BLaER1 (cell line): Measurements from ENCODE around the gene SUSD1.
A peak's percentile ranks its signal among the peaks of the same experiment; 100 is the strongest.

Experiments
- H3K27ac ChIP-seq: shearing (Covaris generic); formaldehyde crosslinking; 2 replicates; pipeline ENCODE4 v1.8.1; 2022
- H3K27me3 ChIP-seq: shearing (Covaris generic); formaldehyde crosslinking; 2 replicates; pipeline ENCODE4 v1.8.1; 2022
- H3K36me3 ChIP-seq: shearing (Covaris generic); formaldehyde crosslinking; 2 replicates; pipeline ENCODE4 v1.8.1; 2022
- H3K4me1 ChIP-seq: shearing (Covaris generic); formaldehyde crosslinking; 2 replicates; pipeline ENCODE4 v1.8.1; 2022
- H3K4me2 ChIP-seq: shearing (Covaris generic); formaldehyde crosslinking; 2 replicates; pipeline ENCODE4 v1.8.1; 2022
- H3K4me3 ChIP-seq: shearing (Covaris generic); formaldehyde crosslinking; 2 replicates; pipeline ENCODE4 v1.8.1; 2022
- H3K9ac ChIP-seq: shearing (Covaris generic); formaldehyde crosslinking; 2 replicates; pipeline ENCODE4 v1.8.1; 2022
- H3K9me3 ChIP-seq: shearing (Covaris generic); formaldehyde crosslinking; 2 replicates; pipeline ENCODE4 v1.8.1; 2022
- H4K20me1 ChIP-seq: shearing (Covaris generic); formaldehyde crosslinking; 2 replicates; pipeline ENCODE4 v1.8.1; 2022
- Cebpa-rat ChIP-seq: shearing (Covaris generic); IDR thresholded peaks from 2 replicates; pipeline ENCODE4 v1.8.1; 2022

Gene SUSD1

GRCh38 chr9:112061152-112061740 is 113.9 kb downstream of the SUSD1 start:
- no peaks in the 10 kb centered on the region for H3K27me3 ChIP-seq
- H3K27ac ChIP-seq: no peak overlapping the region
- H4K20me1 ChIP-seq: no peaks in the 10 kb centered on the region
- H3K4me2 ChIP-seq: peak overlapping the region; percentile 1; the same call in 1 of the 2 replicates
- no peak for TF ChIP-seq Cebpa-rat
- H3K4me1 ChIP-seq: peaks cover 10% of the 10 kb centered on the region
- no peaks in the 10 kb centered on the region for H3K9me3 ChIP-seq
- peaks cover 67% of the 10 kb centered on the region for H3K36me3 ChIP-seq
- H3K4me3 ChIP-seq: no peak overlapping the region
- H3K9ac ChIP-seq: no peak overlapping the region

- Histone ChIP-seq H3K27ac (no peak overlapping the region), H3K4me1 (peaks cover 10% of the 10 kb centered on the region), H3K4me3 (no peak overlapping the region), H3K9ac (no peak overlapping the region), H3K4me2 (no peak overlapping the region), H3K27me3 (no peaks in the 10 kb centered on the region), H3K9me3 (no peaks in the 10 kb centered on the region), H4K20me1 (no peaks in the 10 kb centered on the region), H3K36me3 (peaks cover 72% of the 10 kb centered on the region)
- no peak for TF ChIP-seq Cebpa-rat
These were observed 115.2 kb downstream of the SUSD1 start for GRCh38 chr9:112059966-112060320.

GRCh38 chr9:112059145-112059965 is 115.7 kb downstream of the SUSD1 start:
- H3K4me1 ChIP-seq: peaks cover 10% of the 10 kb centered on the region
- no peak overlapping the region for H3K27ac ChIP-seq
- TF ChIP-seq Cebpa-rat: no peak
- H3K9me3 ChIP-seq: 0 out of 2 replicates have a peak, but pooled peaks cover under 1% of the 10 kb centered on the region
- H3K36me3 ChIP-seq: peaks cover 72% of the 10 kb centered on the region
- H3K9ac ChIP-seq: no peak overlapping the region
- no peaks in the 10 kb centered on the region for H4K20me1 ChIP-seq
- H3K4me3 ChIP-seq: no peak overlapping the region
- no peak overlapping the region for H3K4me2 ChIP-seq
- H3K27me3 ChIP-seq: no peaks in the 10 kb centered on the region

- Histone ChIP-seq H3K9me3 (peaks cover 5% of the 10 kb centered on the region), H4K20me1 (no peaks in the 10 kb centered on the region), H3K9ac (no peak overlapping the region), H3K27ac (no peak overlapping the region), H3K4me2 (no peak overlapping the region), H3K4me1 (peaks cover 10% of the 10 kb centered on the region), H3K27me3 (no peaks in the 10 kb centered on the region), H3K4me3 (no peak overlapping the region), H3K36me3 (peaks cover 59% of the 10 kb centered on the region)
- no peak for TF ChIP-seq Cebpa-rat
These were observed 118.1 kb downstream of the SUSD1 start for GRCh38 chr9:112056996-112057395.

GRCh38 chr9:112054916-112055315 is 120.2 kb downstream of the SUSD1 start:
- H3K4me3 ChIP-seq: no peak overlapping the region
- no peaks in the 10 kb centered on the region for H3K4me1 ChIP-seq
- no peaks in the 10 kb centered on the region for H3K27me3 ChIP-seq
- no peak overlapping the region for H3K4me2 ChIP-seq
- no peak overlapping the region for H3K27ac ChIP-seq
- no peak for TF ChIP-seq Cebpa-rat
- peaks cover 60% of the 10 kb centered on the region for H3K36me3 ChIP-seq
- H4K20me1 ChIP-seq: no peaks in the 10 kb centered on the region
- H3K9ac ChIP-seq: no peak overlapping the region
- H3K9me3 ChIP-seq: peaks cover 5% of the 10 kb centered on the region

- Histone ChIP-seq H3K4me3 (no peak overlapping the region), H3K9ac (no peak overlapping the region)
These were observed 123.3 kb downstream of the SUSD1 start for GRCh38 chr9:112051812-112052211.

GRCh38 chr9:112050544-112051475 is 124.3 kb downstream of the SUSD1 start:
- peaks cover 11% of the 10 kb centered on the region for H3K9me3 ChIP-seq
- H3K4me3 ChIP-seq: no peak overlapping the region
- H3K27ac ChIP-seq: no peak overlapping the region
- TF ChIP-seq Cebpa-rat: no peak
- H3K4me1 ChIP-seq: no peaks in the 10 kb centered on the region
- H4K20me1 ChIP-seq: no peaks in the 10 kb centered on the region
- H3K9ac ChIP-seq: no peak overlapping the region
- H3K36me3 ChIP-seq: peaks cover 28% of the 10 kb centered on the region; the same call in 1 of the 2 replicates
- H3K4me2 ChIP-seq: no peak overlapping the region
- no peaks in the 10 kb centered on the region for H3K27me3 ChIP-seq

More at GRCh38 chr9:112051812-112052211, 123.3 kb downstream of the SUSD1 start:
- TF ChIP-seq Cebpa-rat: no peak
- no peaks in the 10 kb centered on the region for H4K20me1 ChIP-seq
- peaks cover 11% of the 10 kb centered on the region for H3K9me3 ChIP-seq
- no peaks in the 10 kb centered on the region for H3K27me3 ChIP-seq
- H3K27ac ChIP-seq: no peak overlapping the region
- no peak overlapping the region for H3K4me2 ChIP-seq
- peaks cover 35% of the 10 kb centered on the region for H3K36me3 ChIP-seq
- H3K4me1 ChIP-seq: no peaks in the 10 kb centered on the region

- peaks cover 11% of the 10 kb centered on the region for H3K9me3 ChIP-seq
- no peak overlapping the region for H3K9ac ChIP-seq
- TF ChIP-seq Cebpa-rat: no peak
- H3K4me1 ChIP-seq: no peaks in the 10 kb centered on the region
- no peak overlapping the region for H3K4me2 ChIP-seq
- H3K36me3 ChIP-seq: peaks cover 20% of the 10 kb centered on the region; the same call in 1 of the 2 replicates
- H3K27ac ChIP-seq: no peak overlapping the region
- no peak overlapping the region for H3K4me3 ChIP-seq
- H4K20me1 ChIP-seq: no peaks in the 10 kb centered on the region
- H3K27me3 ChIP-seq: no peaks in the 10 kb centered on the region
These were observed 125.1 kb downstream of the SUSD1 start for GRCh38 chr9:112049811-112050516.
